HG02678 (cell line): ENCODE measurements around the gene SBNO2.

Source experiments
- ATAC-seq: cut with Tn5 transposase; IDR thresholded peaks from one replicate; pipeline ENCODE4 v1.9.1; 2021; ENCODE audit warnings: mild to moderate bottlenecking, moderate library complexity; ENCODE audit not compliant: unreplicated experiment

The SBNO2 gene

GRCh38 chr19:1093330-1093729, 80.7 kb downstream of the SBNO2 start:
- no peak for ATAC-seq

- ATAC-seq, result no peak
These were observed 82.4 kb downstream of the SBNO2 start for GRCh38 chr19:1091544-1092175.

GRCh38 chr19:1090731-1091543, 83.1 kb downstream of the SBNO2 start:
- ATAC-seq, result no peak

- ATAC-seq, result no peak
These were observed 84.2 kb downstream of the SBNO2 start for GRCh38 chr19:1089891-1090290.

GRCh38 chr19:1089126-1089771, 84.8 kb downstream of the SBNO2 start:
- ATAC-seq, result no peak

- no peak for ATAC-seq
These were observed 85.6 kb downstream of the SBNO2 start for GRCh38 chr19:1088416-1089010.

- ATAC-seq, result no peak
These were observed 86.2 kb downstream of the SBNO2 start for GRCh38 chr19:1087813-1088415.

GRCh38 chr19:1086613-1087012, 87.5 kb downstream of the SBNO2 start:
- ATAC-seq, result no peak

- ATAC-seq, result no peak
These were observed 88.2 kb downstream of the SBNO2 start for GRCh38 chr19:1085676-1086442.

GRCh38 chr19:1085053-1085658, 88.9 kb downstream of the SBNO2 start:
- ATAC-seq, result no peak

- ATAC-seq, result no peak
These were observed 89.8 kb downstream of the SBNO2 start for GRCh38 chr19:1084024-1084868.

GRCh38 chr19:1082928-1083816, 90.9 kb downstream of the SBNO2 start:
- no peak for ATAC-seq

- ATAC-seq, result no peak
These were observed 91.7 kb downstream of the SBNO2 start for GRCh38 chr19:1082165-1082927.

GRCh38 chr19:1081301-1082164, 92.5 kb downstream of the SBNO2 start:
- ATAC-seq, result no peak

- ATAC-seq, result no peak
These were observed 93.5 kb downstream of the SBNO2 start for GRCh38 chr19:1080360-1081161.
